ENCODE data around the gene UNC93A. TPM values are rescaled to one million over a fixed set of nuclear protein-coding genes. Genes with fewer than 3 reads are reported as not detected.
A peak's percentile ranks its signal among the peaks of the same experiment; 100 is the strongest.
"Not testable (repeated sequence)": the region's sequence is repeated elsewhere in the genome, so short reads cannot be mapped to it uniquely, and the experiment has no call there.

Gene UNC93A
- total RNA-seq, 2 donors from 2014 or later = not detected

- no peak for ATAC-seq
- H3K36me3 Mint-ChIP-seq = no peaks in the 10 kb centered on the region
Observed at GRCh38 chr6:167299641-167300308, 8.7 kb downstream of the UNC93A start.

GRCh38 chr6:167300902-167301777 is 10.0 kb downstream of the UNC93A start:
- DNase-seq (ENCODE audit: low spot score in 2 of 2) (no peak), ATAC-seq (no peak)
- Mint-ChIP-seq H3K36me3 (no peaks in the 10 kb centered on the region), H3K9me3 (no peaks in the 10 kb centered on the region), H3K27ac (no peak overlapping the region)

More at GRCh38 chr6:167299641-167300308, 8.7 kb downstream of the UNC93A start:
- Mint-ChIP-seq H3K27ac (peak overlapping the region in 1 of 2 donors; percentile 10), H3K9me3 (no peaks in the 10 kb centered on the region)
- DNase-seq (ENCODE audit: low spot score in 2 of 2) = no peak

GRCh38 chr6:167302074-167302473 is 11.0 kb downstream of the UNC93A start:
- H3K9me3 Mint-ChIP-seq = no peaks in the 10 kb centered on the region
- ATAC-seq (no peak), DNase-seq (ENCODE audit: low spot score in 2 of 2) (no peak)
- no peak overlapping the region for H3K27ac Mint-ChIP-seq
- H3K36me3 Mint-ChIP-seq = no peaks in the 10 kb centered on the region

GRCh38 chr6:167302796-167303195 is 11.7 kb downstream of the UNC93A start:
- Mint-ChIP-seq H3K27ac (no peak overlapping the region), H3K9me3 (no peaks in the 10 kb centered on the region), H3K36me3 (no peaks in the 10 kb centered on the region)
- ATAC-seq = no peak
- no peak for DNase-seq (ENCODE audit: low spot score in 2 of 2)

GRCh38 chr6:167303675-167304625 is 12.8 kb downstream of the UNC93A start:
- no peaks in the 10 kb centered on the region for H3K36me3 Mint-ChIP-seq
- DNase-seq (ENCODE audit: low spot score in 2 of 2) = no peak
- no peak for ATAC-seq
- H3K9me3 Mint-ChIP-seq = no peaks in the 10 kb centered on the region
- no peak overlapping the region for H3K27ac Mint-ChIP-seq

DNA sequence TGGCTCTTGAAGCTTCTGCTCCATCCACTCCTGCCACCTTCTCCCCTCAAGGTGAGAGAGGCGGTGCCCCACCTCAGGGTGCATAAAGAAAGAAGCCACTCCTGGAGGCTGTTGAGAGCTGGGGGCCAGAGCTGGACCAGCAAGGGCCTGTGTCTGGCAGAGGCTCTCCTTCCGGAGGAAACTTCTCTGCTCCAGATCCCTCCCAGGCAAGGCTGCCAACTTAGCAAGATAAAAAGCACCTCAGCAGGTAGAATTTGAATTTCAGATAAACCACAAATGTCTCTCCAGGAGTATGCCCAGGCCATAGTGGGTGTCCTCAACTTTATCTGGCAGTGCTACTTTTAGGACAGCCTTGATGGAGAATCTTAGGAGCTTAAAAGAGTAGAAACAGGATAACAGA is 13.8 kb downstream of the UNC93A start:
- ATAC-seq (no peak), DNase-seq (ENCODE audit: low spot score in 2 of 2) (no peak)
- H3K36me3 Mint-ChIP-seq = no peaks in the 10 kb centered on the region
- H3K9me3 Mint-ChIP-seq = no peaks in the 10 kb centered on the region
- H3K27ac Mint-ChIP-seq = no peak overlapping the region

- H3K27ac Mint-ChIP-seq = no peak overlapping the region
- DNase-seq (ENCODE audit: low spot score in 2 of 2) = no peak
- no peaks in the 10 kb centered on the region for H3K36me3 Mint-ChIP-seq
- no peak for ATAC-seq
- no peaks in the 10 kb centered on the region for H3K9me3 Mint-ChIP-seq
Observed at GRCh38 chr6:167305796-167306195, 14.7 kb downstream of the UNC93A start.

DNA sequence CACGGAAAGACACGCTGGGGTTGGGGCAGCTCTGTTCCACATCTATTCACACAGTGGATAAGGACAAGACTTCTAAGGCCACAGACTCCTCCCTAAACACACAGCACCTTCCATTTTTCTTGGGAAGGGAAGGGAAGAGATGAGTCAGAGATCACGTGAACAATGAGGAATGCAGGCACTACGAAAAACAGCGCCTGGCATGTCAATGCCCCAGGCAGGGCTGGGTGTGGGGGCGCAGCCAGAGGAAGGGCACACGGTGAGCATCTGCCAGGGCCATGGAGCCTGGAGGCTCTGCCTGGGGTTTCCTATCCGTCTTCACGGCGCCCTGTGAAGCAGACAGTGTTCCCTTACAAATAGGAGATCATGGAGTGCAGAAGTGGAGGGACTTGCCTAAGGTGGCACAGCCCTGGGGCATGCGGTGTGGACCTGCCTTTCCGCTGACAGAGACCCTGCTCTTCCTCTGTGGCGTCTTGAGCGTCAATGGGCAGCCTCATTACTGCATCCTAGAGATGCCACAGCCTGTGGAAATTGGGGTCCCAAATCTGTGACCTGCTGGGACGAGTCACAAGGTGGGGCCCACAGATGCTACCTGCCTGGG is 15.4 kb downstream of the UNC93A start:
- no peak for DNase-seq (ENCODE audit: low spot score in 2 of 2)
- Mint-ChIP-seq H3K9me3 (no peaks in the 10 kb centered on the region), H3K27ac (no peak overlapping the region), H3K36me3 (no peaks in the 10 kb centered on the region)
- no peak for ATAC-seq

DNA sequence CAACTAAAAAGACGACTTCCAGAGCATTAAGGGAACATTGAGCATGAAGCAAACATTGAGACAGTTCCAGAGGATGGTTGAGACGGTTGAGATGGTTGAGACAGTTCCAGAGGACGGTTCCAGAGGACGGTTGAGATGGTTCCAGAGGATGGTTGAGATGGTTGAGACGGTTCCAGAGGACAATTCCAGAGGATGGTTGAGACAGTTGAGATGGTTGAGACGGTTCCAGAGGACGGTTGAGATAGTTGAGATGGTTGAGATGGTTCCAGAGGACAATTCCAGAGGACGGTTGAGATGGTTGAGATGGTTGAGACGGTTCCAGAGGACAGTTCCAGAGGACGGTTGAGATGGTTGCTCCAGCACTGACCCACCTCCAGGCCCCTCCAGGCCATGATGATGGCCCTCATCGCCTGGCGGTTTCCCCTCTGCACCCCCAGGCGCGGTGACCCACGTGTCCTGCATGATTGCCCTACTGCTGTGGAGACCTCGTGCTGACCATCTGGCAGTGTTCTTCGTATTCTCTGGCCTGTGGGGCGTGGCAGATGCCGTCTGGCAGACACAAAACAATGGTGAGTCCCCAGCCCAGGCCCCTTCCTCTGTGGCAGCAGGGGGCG is 16.3 kb downstream of the UNC93A start:
- Mint-ChIP-seq H3K9me3 (no peaks in the 10 kb centered on the region), H3K36me3 (no peaks in the 10 kb centered on the region), H3K27ac (peak overlapping the region in 1 of 2 donors; percentile 48)
- DNase-seq (ENCODE audit: low spot score in 2 of 2) (no peak), ATAC-seq (no peak)

DNA sequence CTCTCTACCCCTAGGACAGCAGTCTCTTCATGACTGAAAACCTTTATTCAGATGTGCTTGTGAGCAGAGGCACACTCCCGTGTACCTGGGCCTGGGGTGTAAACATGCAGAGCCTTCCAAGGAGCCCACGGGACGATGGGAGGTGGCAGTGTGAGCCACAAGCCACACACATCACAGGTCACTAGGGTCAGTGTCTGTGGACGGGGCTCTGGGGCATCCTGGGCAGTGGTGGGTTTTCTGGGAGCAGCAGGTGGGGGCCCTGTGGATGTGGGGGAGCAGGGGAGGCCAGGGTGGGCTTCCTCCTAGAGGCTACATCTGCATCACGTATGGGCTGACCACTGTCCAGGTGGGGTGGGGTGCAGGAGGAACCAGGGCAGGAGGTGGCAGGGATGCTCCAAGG is 17.1 kb downstream of the UNC93A start:
- Mint-ChIP-seq H3K9me3 (no peaks in the 10 kb centered on the region), H3K36me3 (no peaks in the 10 kb centered on the region), H3K27ac (no peak overlapping the region)
- no peak for ATAC-seq
- DNase-seq (ENCODE audit: low spot score in 2 of 2) = no peak

- not testable (repeated sequence) for H3K36me3 Mint-ChIP-seq; ATAC-seq; H3K9me3 Mint-ChIP-seq; DNase-seq (ENCODE audit: low spot score in 2 of 2); H3K27ac Mint-ChIP-seq
Observed at GRCh38 chr6:167309355-167310192, 18.5 kb downstream of the UNC93A start.

DNA sequence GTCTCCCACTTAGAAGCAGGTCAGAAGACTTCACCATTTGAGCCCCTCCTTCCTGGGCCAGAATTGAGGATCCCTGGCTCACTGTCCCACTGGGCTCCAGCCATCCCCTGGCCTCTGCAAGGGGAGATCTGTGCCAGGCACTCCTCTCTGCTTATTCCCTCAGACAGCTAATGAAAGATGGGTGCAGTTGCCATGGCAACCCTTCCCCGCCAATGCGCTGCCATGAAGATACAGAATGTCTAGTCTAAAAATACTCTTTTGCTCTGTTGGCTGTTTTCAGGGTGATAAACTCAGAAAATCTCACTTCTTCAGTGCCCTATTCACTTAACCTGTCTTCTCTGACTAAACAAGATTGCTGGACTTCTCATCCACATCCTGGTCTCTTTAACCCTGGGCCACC is 20.2 kb downstream of the UNC93A start:
- Mint-ChIP-seq H3K36me3 (no peaks in the 10 kb centered on the region), H3K27ac (no peak overlapping the region), H3K9me3 (no peaks in the 10 kb centered on the region)
- DNase-seq (ENCODE audit: low spot score in 2 of 2) = no peak
- ATAC-seq = no peak

GRCh38 chr6:167311691-167312090 is 20.6 kb downstream of the UNC93A start:
- H3K27ac Mint-ChIP-seq; DNase-seq (ENCODE audit: low spot score in 2 of 2); H3K9me3 Mint-ChIP-seq; H3K36me3 Mint-ChIP-seq; ATAC-seq: not testable (repeated sequence)

DNA sequence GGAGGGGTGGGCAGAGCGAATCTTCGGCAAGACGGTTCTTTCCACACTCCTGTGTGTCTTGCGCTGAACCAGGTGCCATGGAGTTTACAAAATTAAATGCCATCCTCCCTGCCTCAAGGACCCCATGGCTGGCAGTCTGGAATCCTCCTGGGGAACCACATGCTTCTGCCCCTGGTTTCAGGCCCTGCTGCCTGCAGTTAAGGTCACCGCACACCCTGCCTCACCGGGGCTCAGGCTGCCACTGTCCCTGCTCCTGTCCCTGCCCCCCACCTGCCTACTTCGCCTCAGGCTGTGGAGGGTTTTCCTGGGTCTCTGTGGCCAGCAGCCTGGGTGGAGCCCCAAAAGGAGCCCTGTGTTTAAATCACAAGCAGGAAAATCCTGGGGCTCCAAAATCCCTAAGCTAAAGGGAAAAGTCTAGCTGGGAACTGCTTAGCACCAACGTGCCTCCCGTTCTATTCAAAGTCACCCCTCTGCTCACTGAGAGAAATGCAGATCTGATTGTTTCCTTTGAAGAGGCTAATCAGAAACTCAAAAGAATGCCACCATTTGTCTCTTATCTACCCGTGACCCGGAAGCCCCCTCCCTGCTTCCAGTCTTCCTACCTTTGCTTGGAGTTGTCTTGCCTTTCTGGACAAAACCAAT is 23.2 kb downstream of the UNC93A start:
- DNase-seq (ENCODE audit: low spot score in 2 of 2) (no peak), ATAC-seq (no peak)
- no peaks in the 10 kb centered on the region for H3K36me3 Mint-ChIP-seq
- no peaks in the 10 kb centered on the region for H3K9me3 Mint-ChIP-seq
- H3K27ac Mint-ChIP-seq = no peak overlapping the region

DNA sequence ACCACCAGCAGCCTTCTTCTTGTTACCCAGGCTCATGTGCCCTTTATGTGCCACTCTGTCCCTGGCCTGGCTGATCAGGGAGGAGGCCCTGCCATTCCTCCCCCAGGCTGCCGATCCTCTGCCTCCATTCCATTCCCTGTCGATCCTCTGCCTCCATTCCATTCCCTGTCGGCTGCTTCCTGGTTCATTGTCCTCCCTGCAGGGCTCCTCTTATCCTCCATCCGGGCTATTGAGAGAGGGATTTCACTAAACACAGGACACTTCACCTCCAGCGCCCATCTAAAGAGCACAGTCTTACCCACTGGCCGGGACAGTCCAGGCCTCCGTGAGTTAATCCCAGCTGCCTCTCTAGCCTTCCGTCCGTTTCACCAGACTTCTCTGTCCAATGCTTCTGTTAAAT is 26.1 kb downstream of the UNC93A start:
- DNase-seq (ENCODE audit: low spot score in 2 of 2) (no peak), ATAC-seq (no peak)
- H3K36me3 Mint-ChIP-seq = no peaks in the 10 kb centered on the region
- peak overlapping the region in 1 of 2 donors; percentile 5 for H3K27ac Mint-ChIP-seq
- no peaks in the 10 kb centered on the region for H3K9me3 Mint-ChIP-seq

Measured in activated naive CD4-positive, alpha-beta T cell treated with anti-CD3 and anti-CD28 coated beads, Interleukin-2, amount 50 U/mL, for 72 hours (primary cell).